HepG2 (cell line): ENCODE results near the gene PDE3B. TPM values are rescaled to one million over a fixed set of nuclear protein-coding genes. Genes with fewer than 3 reads are reported as not detected.

Source experiments
- ATAC-seq: fragments of 200-7000 bp; cut with Tn5 transposase; 3 replicates; pipeline ENCODE4 v1.9.1; 2020; ENCODE audit warnings: mild to moderate bottlenecking, moderate library complexity
- BruUV-seq: library from RNA; stranded (reverse); fragments of 400-500 nt; replicated peaks from 2 replicates; lab custom pipeline; 2021; lab: Mats Ljungman, UMichigan
- CTCF ChIA-PET: fragments of 300-600 bp; formaldehyde crosslinking; extraction: SDS; loops from one replicate; lab custom pipeline; 2021; ENCODE audit warnings: low total read pairs, inconsistent platforms, low intra/inter-chr PET ratio; lab: Yijun Ruan, JAX
- POLR2A ChIA-PET: fragments of 350-600 bp; sonication (Branson Sonifier 250); formaldehyde crosslinking; loops from one replicate; lab custom pipeline; 2020; ENCODE audit warnings: antibody characterized with exemption, inconsistent platforms; lab: Yijun Ruan, JAX
- DNase-seq: peaks from one replicate; pipeline ENCODE4 v3.0.0-alpha.2; 2015; ENCODE audit warnings: low spot score
- FAIRE-seq: peaks from 3 replicates; lab custom pipeline; 2011; peaks lifted over from hg19 to GRCh38; lab: Jason Lieb, UNC
- H2AFZ ChIP-seq: one replicate; pipeline ENCODE4 v1.6.1; 2011; ENCODE audit warnings: low read length, inconsistent platforms
- H3K27ac ChIP-seq: fragments of 300-600 bp; 3 replicates; pipeline ENCODE4 v1.8.0; 2011; ENCODE audit warnings: mixed run types, mild to moderate bottlenecking, mixed read lengths, low read length, inconsistent platforms; ENCODE audit not compliant: insufficient read depth; ENCODE audit errors: extremely low read length
- H3K27me3 ChIP-seq, 2 experiments: fragments of 200-600 bp in 1 of 2; 2 replicates in 1 of 2; 3 replicates in 1 of 2; pipeline versions ENCODE4 v1.6.0 to v1.8.0; 2011; ENCODE audit warnings: low read length in 2 of 2, mild to moderate bottlenecking in 2 of 2, moderate library complexity in 2 of 2, inconsistent platforms in 1 of 2; ENCODE audit not compliant: insufficient read depth in 2 of 2, control insufficient read depth in 1 of 2
- H3K36me3 ChIP-seq, 2 experiments: fragments of 200-600 bp in 1 of 2; replicated peaks in 1 of 2; 2 replicates in 1 of 2; 3 replicates in 1 of 2; pipeline versions ENCODE4 v1.5.1 to v1.8.0; 2011; ENCODE audit warnings: low read length in 2 of 2, inconsistent platforms in 1 of 2; ENCODE audit not compliant: insufficient read depth in 2 of 2, control insufficient read depth in 1 of 2
- H3K4me1 ChIP-seq: 2 replicates; pipeline ENCODE4 v1.5.1; 2012; ENCODE audit warnings: low read length, inconsistent platforms; ENCODE audit not compliant: insufficient read depth
- H3K4me2 ChIP-seq: 2 replicates; pipeline ENCODE4 v1.6.0; 2011; ENCODE audit warnings: low read depth, low read length, inconsistent platforms
- H3K4me3 ChIP-seq, 3 experiments: fragments of 200-600 bp in 1 of 3; sonication (generic), shearing (Covaris generic) in 1 of 3; replicated peaks in 1 of 3; 2 replicates each; pipeline ENCODE4 v1.5.1; 2011 to 2016; ENCODE audit warnings: low read length in 3 of 3, inconsistent platforms in 2 of 3, low read depth in 2 of 3, mild to moderate bottlenecking in 2 of 3, control low read depth in 1 of 3, mixed read lengths in 1 of 3; ENCODE audit not compliant: insufficient read depth in 1 of 3
- H3K79me2 ChIP-seq: one replicate; pipeline ENCODE4 v1.6.1; 2011; ENCODE audit warnings: low read length, inconsistent platforms; ENCODE audit not compliant: insufficient read depth
- H3K9ac ChIP-seq: 2 replicates; pipeline ENCODE4 v1.6.0; 2011; ENCODE audit warnings: mild to moderate bottlenecking, low read depth, low read length, inconsistent platforms; ENCODE audit not compliant: insufficient read depth
- H3K9me3 ChIP-seq: 2 replicates; pipeline ENCODE4 v1.5.1; 2012; ENCODE audit warnings: mild to moderate bottlenecking, low read length
- H4K20me1 ChIP-seq: 2 replicates; pipeline ENCODE4 v1.6.0; 2011; ENCODE audit warnings: inconsistent platforms, mild to moderate bottlenecking, low read length, moderate library complexity; ENCODE audit not compliant: insufficient read depth
- AGO2 ChIP-seq: fragments of 200-400 bp; formaldehyde crosslinking; optimal IDR thresholded peaks from 2 replicates; pipeline ENCODE3; 2017; ENCODE audit warnings: mild to moderate bottlenecking, low read depth, low read length, moderate library complexity
- CCDC6 ChIP-seq: sonication (generic); formaldehyde crosslinking; IDR thresholded peaks from 2 replicates; pipeline ENCODE4 v1.8.1; 2022; ENCODE audit warnings: mild to moderate bottlenecking, missing genetic modification reagents, moderate library complexity
- FOXK2 ChIP-seq: fragments of 450-650 bp; IDR thresholded peaks from 2 replicates; pipeline ENCODE4 v1.6.1; 2016
- HIVEP1 ChIP-seq: sonication (generic); formaldehyde crosslinking; IDR thresholded peaks from 2 replicates; pipeline ENCODE4 v1.4.0; 2020; ENCODE audit warnings: mild to moderate bottlenecking, missing genetic modification reagents
- PAX8 ChIP-seq: sonication (generic); formaldehyde crosslinking; IDR thresholded peaks from 2 replicates; pipeline ENCODE4 v1.8.0; 2022; ENCODE audit warnings: mild to moderate bottlenecking, missing genetic modification reagents, borderline replicate concordance
- PRDM4 ChIP-seq: sonication (generic); formaldehyde crosslinking; IDR thresholded peaks from 2 replicates; pipeline ENCODE4 v1.9.0; 2021; ENCODE audit warnings: missing genetic modification reagents, borderline replicate concordance
- RFX3 ChIP-seq: IDR thresholded peaks from 2 replicates; pipeline ENCODE4 v1.6.1; 2016; ENCODE audit warnings: missing biosample characterization, missing genetic modification reagents
- SOX5 ChIP-seq: IDR thresholded peaks from 2 replicates; pipeline ENCODE4 v1.6.1; 2016; ENCODE audit warnings: borderline replicate concordance
- SOX6 ChIP-seq, 2 experiments: fragments of 450-650 bp in 1 of 2; sonication (generic) in 1 of 2; formaldehyde crosslinking in 1 of 2; IDR thresholded peaks; 2 replicates each; pipeline versions ENCODE4 v1.4.0 to v1.6.1; 2017 to 2020; ENCODE audit warnings: antibody characterized with exemption in 1 of 2, mild to moderate bottlenecking in 1 of 2, missing genetic modification reagents in 1 of 2
- STAT6 ChIP-seq: sonication (generic); formaldehyde crosslinking; IDR thresholded peaks from 2 replicates; pipeline ENCODE4 v1.4.0; 2020; ENCODE audit warnings: missing genetic modification reagents, mild to moderate bottlenecking, borderline replicate concordance
- TFDP2 ChIP-seq: sonication (generic); formaldehyde crosslinking; IDR thresholded peaks from 2 replicates; pipeline ENCODE4 v1.4.0; 2020; ENCODE audit warnings: missing genetic modification reagents
- U2AF2 ChIP-seq: fragments of 200-400 bp; formaldehyde crosslinking; IDR thresholded peaks from 2 replicates; pipeline ENCODE4 v1.6.1; 2017; ENCODE audit warnings: low read depth, mild to moderate bottlenecking, low read length
- ZNF367 ChIP-seq: sonication (generic); formaldehyde crosslinking; IDR thresholded peaks from 2 replicates; pipeline ENCODE4 v1.4.0; 2020; ENCODE audit warnings: missing genetic modification reagents, borderline replicate concordance
- ZNF510 ChIP-seq: sonication (generic); formaldehyde crosslinking; IDR thresholded peaks from 2 replicates; pipeline ENCODE4 v1.4.0; 2020; ENCODE audit warnings: low read depth, mild to moderate bottlenecking, missing genetic modification reagents
- ZNF7 ChIP-seq: IDR thresholded peaks from 2 replicates; pipeline ENCODE4 v1.6.1; 2016; ENCODE audit warnings: missing biosample characterization, missing genetic modification reagents
- ZNF777 ChIP-seq: sonication (generic); formaldehyde crosslinking; IDR thresholded peaks from 2 replicates; pipeline ENCODE4 v1.4.0; 2020; ENCODE audit warnings: missing genetic modification reagents
- WGBS: methylation state at CpG from one replicate; pipeline ENCODE4 v1.1.6; 2017; ENCODE audit warnings: low lambda C conversion rate; 5-methylcytosine and 5-hydroxymethylcytosine counted together
- in situ Hi-C: cut with HindIII; loops from 2 replicates; pipeline ENCODE4 v1.10.0; 2017; ENCODE audit warnings: low pct_unique_long_range_greater_than_20kb; ENCODE audit not compliant: extremely low pct_ligation_motif_present
- intact Hi-C: fragments of 100-400 bp; cut with micrococcal nuclease; formaldehyde crosslinking; loops from one replicate; pipeline ENCODE4 v1.10.0; 2022; ENCODE audit not compliant: unreplicated experiment
- polyA plus RNA-seq, 8 experiments: library from polyadenylated mRNA; depleted of rRNA in 3 of 8; stranded (reverse) in 7 of 8; unstranded in 1 of 8; fragments of >200 nt; fragmentation: Illumina TruSeq in 4 of 8; extraction: Trizol in 4 of 8; gene quantifications; 2 replicates each; pipeline versions ENCODE4 v1.2.1 to v1.2.3, GENCODE V29; 2011 to 2016; ENCODE audit warnings: low read depth in 4 of 8, missing spikeins in 1 of 8, mixed read lengths in 1 of 8; ENCODE audit not compliant: insufficient read depth in 1 of 8
- total RNA-seq, 5 experiments: library from RNA; depleted of rRNA; stranded (reverse); fragments of >200 nt; fragmentation: Illumina TruSeq; extraction: Trizol; gene quantifications; 2 replicates each; pipeline ENCODE4 v1.2.3, GENCODE V29; 2016; ENCODE audit warnings: low read depth in 1 of 5
- TF ChIP-seq, protein P1 (sequence below): sonication (generic); formaldehyde crosslinking; IDR thresholded peaks from 2 replicates; pipeline ENCODE4 v1.5.0; 2020; ENCODE audit warnings: missing genetic modification reagents, mild to moderate bottlenecking, borderline replicate concordance
- TF ChIP-seq, protein P2 (sequence below): sonication (generic); formaldehyde crosslinking; IDR thresholded peaks from 2 replicates; pipeline ENCODE4 v1.4.0; 2020; ENCODE audit warnings: missing genetic modification reagents, borderline replicate concordance

Gene PDE3B
- total and polyA plus RNA-seq, 2 of the 13 experiments (the other 11 are each of a cell fraction or from before 2014, with no cell fraction given): 14.1 to 26.5 TPM

GRCh38 chr11:14803846-14804245 is 160.2 kb downstream of the PDE3B start:
- ATAC-seq (no peak), FAIRE-seq (no peak), DNase-seq (no peak)
- Histone ChIP-seq H3K4me1 (no peaks in the 10 kb centered on the region), H3K79me2 (no peaks in the 10 kb centered on the region), H3K4me2 (no peak overlapping the region), H2AFZ (no peak overlapping the region), H3K4me3 (no peak overlapping the region), H4K20me1 (no peaks in the 10 kb centered on the region), H3K36me3 (peaks cover 2 to 11% of the 10 kb centered on the region in 2 experiments; a peak in 3 of 5 replicates), H3K9ac (no peak overlapping the region), H3K9me3 (no peaks in the 10 kb centered on the region), H3K27ac (no peak overlapping the region), H3K27me3 (no peaks in the 10 kb centered on the region; a peak in 1 of 5 replicates)
- ChIA-PET POLR2A (no interaction called here), CTCF (no interaction called here)
- intact Hi-C loops (no loop called here), in situ Hi-C loops (no loop called here)
- no TSS peak for BruUV-seq
- WGBS: 99% methylated on average over 2 of the region's 2 CpGs
- no peak for TF ChIP-seq ZNF367 (CRISPR knock-in tag)
- TF ChIP-seq PAX8 (CRISPR knock-in tag): no peak
- TF ChIP-seq FOXK2: no peak
- TF ChIP-seq ZNF7 (CRISPR knock-in tag): no peak
- no peak for TF ChIP-seq U2AF2
- no peak for TF ChIP-seq ZNF510 (CRISPR knock-in tag)
- no peak for TF ChIP-seq AGO2
- no peak for TF ChIP-seq CCDC6 (CRISPR knock-in tag)
- TF ChIP-seq ZNF777: no peak
- no peak for TF ChIP-seq STAT6 (CRISPR knock-in tag)
- TF ChIP-seq TFDP2 (CRISPR knock-in tag): no peak
- TF ChIP-seq, protein P1, sequence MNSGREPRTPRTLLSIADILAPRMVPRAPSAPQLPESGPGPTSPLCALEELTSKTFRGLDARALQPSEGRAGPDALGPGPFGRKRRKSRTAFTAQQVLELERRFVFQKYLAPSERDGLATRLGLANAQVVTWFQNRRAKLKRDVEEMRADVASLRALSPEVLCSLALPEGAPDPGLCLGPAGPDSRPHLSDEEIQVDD (CRISPR knock-in tag): no peak
- TF ChIP-seq SOX5 (CRISPR knock-in tag): no peak
- no peak for TF ChIP-seq RFX3 (CRISPR knock-in tag)
- no peak for TF ChIP-seq HIVEP1 (CRISPR knock-in tag)
- TF ChIP-seq SOX6 (IDR thresholded peaks at IDR 0.05): no peak
- TF ChIP-seq SOX6 (CRISPR knock-in tag; IDR thresholded peaks at IDR 0.05): no peak
- TF ChIP-seq PRDM4 (CRISPR knock-in tag): no peak
- TF ChIP-seq, protein P2, sequence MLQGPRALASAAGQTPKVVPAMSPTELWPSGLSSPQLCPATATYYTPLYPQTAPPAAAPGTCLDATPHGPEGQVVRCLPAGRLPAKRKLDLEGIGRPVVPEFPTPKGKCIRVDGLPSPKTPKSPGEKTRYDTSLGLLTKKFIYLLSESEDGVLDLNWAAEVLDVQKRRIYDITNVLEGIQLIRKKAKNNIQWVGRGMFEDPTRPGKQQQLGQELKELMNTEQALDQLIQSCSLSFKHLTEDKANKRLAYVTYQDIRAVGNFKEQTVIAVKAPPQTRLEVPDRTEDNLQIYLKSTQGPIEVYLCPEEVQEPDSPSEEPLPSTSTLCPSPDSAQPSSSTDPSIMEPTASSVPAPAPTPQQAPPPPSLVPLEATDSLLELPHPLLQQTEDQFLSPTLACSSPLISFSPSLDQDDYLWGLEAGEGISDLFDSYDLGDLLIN: no peak
